GM19035 (cell line): ENCODE data around the gene ARPC5.

Experiments
- ATAC-seq: cut with Tn5 transposase; IDR thresholded peaks from one replicate; pipeline ENCODE4 v1.9.1; 2021; ENCODE audit not compliant: unreplicated experiment

The ARPC5 gene

GRCh38 chr1:183589384-183589783, 46.2 kb downstream of the ARPC5 start:
- ATAC-seq = no peak

DNA sequence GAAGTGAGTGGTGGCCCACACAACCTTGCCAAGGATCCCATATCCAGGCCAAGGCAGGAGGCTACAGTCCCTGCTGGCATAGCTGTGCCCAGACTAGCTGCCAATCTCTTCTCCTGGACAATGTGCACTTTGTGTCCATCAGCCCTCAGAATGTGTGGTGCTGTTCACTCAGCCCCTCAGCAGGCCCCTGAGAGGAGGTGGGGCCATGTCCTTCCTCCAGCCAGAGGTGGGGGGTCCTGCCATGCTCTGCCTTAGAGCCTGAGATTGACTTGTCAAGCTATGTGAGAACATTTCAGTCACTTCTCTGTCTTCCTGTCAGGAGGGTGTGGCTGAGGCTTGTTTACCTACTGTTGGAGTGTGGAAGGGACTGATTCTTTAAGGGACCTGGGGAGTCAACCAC, 46.8 kb downstream of the ARPC5 start:
- ATAC-seq = no peak

GRCh38 chr1:183586926-183587325, 48.7 kb downstream of the ARPC5 start:
- ATAC-seq = no peak

DNA sequence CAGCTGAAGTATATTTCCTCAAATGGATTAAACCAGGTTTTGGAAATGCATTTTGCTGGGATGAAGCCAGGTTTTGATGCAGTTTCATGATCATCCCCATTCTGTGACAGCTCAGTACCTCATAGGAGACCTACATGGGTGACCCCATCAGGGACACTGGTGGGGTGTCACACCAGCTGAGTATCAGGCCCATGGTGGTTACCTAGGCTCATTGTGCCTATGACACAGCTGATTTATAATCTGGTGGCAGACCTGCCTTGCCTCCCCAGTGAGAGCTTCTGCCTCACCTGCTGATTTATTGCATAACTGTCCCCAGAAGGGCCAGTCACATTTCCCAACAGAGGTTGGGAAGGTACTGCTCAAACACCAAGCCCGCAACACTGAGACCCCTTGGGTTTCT, 49.1 kb downstream of the ARPC5 start:
- no peak for ATAC-seq

- no peak for ATAC-seq
These were observed 50.5 kb downstream of the ARPC5 start for GRCh38 chr1:183585038-183585437.

DNA sequence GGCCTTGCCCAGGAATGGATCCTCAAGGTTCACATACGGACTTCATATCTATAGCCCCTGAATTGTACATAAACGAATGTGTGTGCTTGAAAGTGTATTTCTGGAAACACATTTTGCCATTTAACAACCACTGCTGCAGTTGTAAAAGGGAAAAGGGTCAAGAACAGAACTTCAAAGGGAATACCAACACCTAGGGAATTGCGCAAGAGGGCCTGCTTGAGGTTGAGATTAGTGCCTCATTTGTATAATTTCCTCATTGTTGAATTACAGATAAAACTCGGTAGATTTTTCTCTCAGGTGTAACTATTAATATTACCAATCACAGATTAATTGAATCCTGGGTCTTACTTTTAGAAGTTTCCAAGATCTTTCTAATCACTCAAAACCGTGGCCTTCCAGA, 51.4 kb downstream of the ARPC5 start:
- ATAC-seq = no peak

DNA sequence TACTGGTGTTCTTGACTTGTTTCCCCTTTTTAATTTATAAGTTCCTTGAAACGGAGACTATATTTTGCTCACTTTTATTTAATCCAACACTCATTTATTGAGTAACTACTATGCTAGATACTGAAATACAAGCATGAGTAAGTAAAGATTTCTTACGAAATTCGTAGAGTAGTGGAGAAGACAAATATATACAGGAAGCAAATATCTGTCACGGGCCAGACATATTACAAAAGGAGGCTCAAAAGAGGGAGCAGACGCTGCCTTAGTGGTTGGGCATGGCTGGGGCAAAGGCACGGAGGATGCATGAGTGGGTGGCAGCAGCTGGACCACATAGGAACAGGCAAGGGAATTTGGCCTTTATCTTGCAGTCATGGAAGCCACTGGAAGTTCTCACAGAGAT, 52.1 kb downstream of the ARPC5 start:
- ATAC-seq = no peak

DNA sequence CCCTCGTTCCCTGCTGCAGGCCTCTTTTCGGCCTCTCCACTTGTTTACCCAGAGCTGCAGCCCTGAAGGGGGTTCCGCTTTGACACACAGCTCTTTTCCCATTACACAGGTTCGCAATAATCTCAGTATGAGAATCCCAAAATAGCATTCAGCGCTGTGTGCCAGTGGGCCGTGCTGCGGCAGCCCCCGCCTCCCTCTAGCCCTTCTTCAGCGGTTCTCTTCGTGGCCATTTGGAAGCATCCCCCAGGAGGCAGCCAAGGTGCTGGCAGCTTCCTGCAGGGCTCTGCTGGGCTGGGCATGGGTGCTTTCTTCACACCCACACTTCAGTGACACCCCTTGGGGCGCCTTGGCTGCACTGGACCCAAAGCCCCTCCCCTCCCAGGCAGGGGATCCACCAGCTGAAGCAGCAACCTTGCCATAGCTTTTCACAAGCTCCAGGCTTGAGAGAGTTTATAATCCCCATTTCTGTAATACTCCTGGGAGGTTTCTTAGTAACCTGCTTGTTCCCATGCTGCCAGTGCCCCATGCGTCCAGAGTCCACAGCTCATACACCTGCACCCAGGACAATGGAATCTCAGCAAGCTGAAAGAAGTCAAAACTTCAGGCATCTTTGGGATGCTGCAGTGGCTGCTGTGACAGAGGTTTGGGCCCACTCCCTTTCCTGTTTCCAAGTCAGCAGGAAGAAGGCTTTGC, 53.4 kb downstream of the ARPC5 start:
- ATAC-seq = no peak

DNA sequence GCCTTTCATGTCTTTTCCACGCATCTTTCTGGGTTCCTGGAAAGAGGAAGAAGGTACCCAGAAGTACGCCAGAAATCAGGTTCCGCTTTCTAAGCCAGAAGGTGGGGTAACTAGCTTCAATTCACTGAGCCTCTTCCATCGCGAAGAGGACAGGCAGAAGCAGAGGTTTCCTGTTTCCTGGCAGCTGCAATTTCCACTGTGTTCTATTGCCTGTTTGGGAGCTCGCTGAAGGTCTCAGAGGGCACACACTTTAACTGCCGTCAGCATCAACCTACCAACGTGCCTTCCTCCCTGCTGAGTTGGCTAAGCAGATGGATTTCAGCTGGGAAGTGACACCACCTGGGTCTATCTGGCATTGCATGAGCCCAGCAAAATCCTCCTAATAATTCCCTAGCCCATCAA, 55.3 kb downstream of the ARPC5 start:
- ATAC-seq = no peak

- ATAC-seq = no peak
These were observed 56.7 kb downstream of the ARPC5 start for GRCh38 chr1:183578856-183579255.

GRCh38 chr1:183577897-183578465, 57.6 kb downstream of the ARPC5 start:
- no peak for ATAC-seq

DNA sequence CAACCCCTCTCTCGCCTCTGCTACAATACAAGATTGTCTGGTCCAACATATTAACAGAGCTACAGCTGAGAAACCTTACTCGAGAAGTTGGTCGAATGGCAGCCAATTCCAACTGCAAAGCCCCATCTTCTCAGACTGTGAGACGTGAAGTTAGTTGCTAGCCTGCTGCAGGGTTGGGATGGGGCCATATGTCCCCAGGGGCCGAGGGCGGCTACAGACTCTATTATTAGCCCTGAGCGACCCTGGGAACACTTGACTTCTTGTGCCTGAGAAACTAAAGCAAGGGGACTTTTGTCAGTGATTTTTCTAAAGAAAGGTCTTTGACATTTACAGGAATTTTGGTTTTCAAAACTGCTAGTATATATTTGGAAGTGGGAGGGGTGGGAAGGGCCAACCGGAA, 59.0 kb downstream of the ARPC5 start:
- ATAC-seq = no peak

DNA sequence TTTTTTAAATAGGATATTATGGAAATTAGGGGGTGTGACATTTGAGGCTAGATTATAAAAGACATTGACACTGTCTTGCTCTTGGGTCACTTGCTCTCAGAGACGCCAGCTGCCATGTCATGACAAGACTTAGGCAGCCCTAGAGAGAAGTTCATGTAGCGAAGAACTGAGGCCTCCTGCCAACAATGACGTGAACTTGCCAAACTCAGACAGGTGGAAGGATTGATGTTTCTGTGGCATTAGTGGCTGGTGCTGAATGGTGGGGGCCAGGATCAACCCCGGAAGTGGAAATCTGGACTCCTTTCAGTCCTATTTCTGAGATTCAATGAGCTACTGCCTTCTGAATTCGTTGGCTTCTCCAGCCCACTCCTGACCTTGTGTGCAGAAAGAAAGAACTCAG, 60.0 kb downstream of the ARPC5 start:
- no peak for ATAC-seq

DNA sequence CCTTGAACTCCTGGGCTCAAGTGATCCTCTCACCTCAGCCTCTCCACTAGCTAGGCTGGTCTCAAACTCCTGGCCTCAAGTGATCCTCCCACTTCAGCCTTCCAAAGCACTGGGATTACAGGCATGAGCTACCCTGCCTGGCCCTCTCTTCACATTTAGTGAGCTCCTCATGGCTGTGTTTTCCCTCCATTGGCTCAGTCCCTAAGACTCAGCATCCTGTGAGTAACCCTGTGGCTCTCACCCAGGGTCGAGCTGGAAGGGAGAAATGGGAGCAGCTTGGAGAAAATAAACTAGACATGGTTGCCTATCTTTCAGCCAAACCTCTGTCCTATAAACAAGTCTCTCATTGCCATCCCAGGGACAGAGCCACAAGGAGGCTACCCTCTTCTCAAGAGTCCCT, 62.9 kb downstream of the ARPC5 start:
- no peak for ATAC-seq

- no peak for ATAC-seq
These were observed 63.8 kb downstream of the ARPC5 start for GRCh38 chr1:183571678-183572268.
